Hematopoietic multipotent progenitor cell treated with erythropoietin and hydrocortisone succinate and interleukin-3 and kit ligand, for 6 days (in vitro differentiated cells): ENCODE results near the gene SLC13A4.
"Not testable (repeated sequence)": the region's sequence is repeated elsewhere in the genome, so short reads cannot be mapped to it uniquely, and the experiment has no call there.

Source experiments
- DNase-seq: peaks from one replicate; pipeline ENCODE4 v3.0.0-alpha.2; 2015

Gene SLC13A4

DNA sequence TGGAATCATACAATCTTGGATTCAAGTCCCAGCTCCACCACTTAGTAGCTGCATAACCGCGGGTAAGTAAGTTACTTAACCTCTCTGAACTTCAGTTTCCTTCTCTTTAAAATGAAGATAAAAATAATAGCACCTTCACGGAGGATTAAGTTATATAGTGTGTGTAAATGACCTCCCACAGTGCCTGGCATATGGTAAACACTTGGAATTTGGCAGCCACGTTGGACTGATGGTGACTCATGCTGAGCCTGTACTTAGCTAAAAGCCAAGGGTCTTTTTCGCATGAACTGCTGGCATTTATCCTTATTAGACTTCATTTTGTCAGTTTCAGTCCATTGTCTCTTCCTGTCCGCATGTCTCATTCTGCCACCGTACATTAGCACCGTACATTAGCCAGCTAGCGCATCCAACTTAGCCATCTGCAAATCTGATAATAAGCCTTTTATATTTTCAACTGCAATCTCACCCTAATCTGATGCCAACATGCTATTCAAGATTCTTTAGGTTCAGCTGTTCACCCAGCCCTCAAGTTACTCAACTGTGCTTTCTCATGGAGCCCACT lies 11.2 kb downstream of the SLC13A4 start:
- no peak for DNase-seq

DNA sequence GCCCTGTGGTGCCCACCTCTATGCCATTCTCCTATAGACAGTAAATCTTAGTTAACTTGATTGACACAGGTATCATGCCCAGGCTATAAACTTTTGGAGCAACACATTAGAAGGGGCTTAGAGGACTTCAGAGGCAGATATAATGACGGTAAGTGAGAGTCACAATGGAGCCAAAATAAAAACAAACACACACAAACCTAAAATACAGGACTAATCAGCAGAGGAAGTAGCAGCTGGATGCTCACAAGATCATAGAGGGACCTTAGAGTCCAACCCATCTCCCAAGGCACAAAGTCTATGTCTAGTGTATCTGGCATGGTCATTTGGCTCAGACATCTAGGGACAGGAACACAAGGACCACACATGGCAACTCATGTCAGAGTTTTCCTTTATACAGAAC lies 12.3 kb downstream of the SLC13A4 start:
- DNase-seq: no peak

DNA sequence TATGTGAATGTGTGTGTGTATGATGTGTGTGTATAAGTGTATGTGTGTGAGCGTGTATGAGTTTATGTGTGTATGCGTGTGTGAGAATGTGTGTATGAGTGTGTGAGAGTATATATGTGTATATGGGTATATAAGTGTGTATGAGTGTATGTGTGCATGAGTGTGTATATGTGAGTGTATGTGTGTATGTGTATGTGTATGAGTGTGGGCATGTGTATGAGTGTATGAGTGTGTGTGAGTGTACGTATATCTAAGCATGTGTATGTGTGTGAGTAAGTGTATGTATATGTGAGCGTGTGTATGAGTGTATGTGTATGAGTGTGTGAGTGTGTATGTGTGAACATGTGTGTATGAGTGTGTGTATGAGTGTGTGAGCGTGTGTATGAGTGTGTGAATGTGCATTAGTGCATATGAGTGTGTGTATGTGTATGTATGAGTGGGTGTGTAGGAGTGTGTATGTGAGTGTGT lies 12.9 kb downstream of the SLC13A4 start:
- DNase-seq: no peak

DNA sequence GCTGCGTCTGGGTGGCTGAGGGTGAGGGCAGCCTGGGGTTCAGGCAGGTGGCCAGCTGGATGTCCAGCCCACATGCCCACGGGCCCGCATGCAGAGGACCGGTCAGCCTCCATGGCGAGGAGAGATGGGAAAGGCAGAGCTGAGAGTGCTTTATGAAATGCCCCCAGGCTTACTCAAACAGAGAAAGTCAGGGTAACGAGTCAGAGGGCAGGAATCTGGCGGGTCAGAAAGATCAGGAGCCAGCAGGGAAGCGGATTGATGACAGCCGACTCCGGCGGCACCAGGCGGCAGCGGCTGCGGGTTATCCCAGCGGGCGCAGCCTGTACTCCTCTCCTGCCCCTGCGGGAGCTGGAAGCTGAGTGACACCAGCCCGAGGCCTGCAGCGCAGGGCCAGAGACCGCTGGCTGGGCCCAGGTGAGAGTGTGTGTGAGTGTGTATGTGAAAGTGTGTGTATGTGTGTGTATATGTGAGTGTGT lies 13.4 kb downstream of the SLC13A4 start:
- no peak for DNase-seq

DNA sequence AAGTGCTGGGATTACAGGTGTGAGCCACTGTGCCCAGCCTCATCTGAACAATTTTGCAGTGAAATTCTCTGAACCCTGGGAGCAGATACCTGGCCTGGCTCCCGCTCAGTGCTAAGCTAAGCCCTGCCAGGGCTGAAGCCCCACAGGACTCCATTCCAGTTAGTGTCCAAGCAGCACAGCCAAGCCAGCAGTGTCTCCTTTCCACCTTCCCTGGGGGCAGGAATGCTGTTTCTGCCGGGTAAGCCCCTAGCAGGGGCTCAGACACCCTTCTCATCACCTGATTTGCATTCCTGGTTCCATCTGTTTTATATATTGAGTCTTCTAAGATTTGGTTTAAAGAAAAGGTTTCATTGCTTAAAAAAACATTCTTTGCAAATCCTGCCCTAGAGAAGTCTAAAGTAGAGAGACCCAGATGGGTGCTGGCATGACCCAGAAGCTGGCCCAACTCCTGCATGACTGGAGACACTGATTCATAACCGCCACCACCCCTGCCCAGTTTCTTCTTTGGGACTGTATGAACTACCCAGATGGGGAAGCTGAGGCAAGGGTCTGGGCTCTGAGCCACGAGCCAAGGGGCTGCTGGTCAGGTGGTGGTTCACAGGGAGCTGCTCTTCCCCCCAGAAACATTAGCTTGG lies 14.0 kb downstream of the SLC13A4 start:
- DNase-seq: no peak

DNA sequence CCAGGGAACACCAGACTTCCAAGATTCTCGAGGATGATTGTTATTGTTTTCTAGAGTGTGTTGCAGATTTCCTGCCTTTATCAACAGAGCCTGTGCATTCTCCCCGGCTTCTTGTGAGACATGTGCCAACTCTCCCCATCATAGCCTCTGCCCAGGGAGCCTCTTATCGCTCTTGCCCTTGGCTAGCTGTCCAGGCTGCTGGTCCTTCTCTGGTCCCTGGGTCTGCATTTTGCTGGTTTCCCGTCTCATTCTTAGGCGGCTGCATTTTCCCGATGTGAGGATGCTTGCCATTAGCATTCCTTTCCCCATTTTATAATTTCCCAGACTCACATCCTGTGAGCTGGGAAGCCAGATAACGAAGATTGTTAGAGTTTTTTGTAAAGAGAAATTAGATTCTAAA lies 15.2 kb downstream of the SLC13A4 start:
- DNase-seq: no peak

DNA sequence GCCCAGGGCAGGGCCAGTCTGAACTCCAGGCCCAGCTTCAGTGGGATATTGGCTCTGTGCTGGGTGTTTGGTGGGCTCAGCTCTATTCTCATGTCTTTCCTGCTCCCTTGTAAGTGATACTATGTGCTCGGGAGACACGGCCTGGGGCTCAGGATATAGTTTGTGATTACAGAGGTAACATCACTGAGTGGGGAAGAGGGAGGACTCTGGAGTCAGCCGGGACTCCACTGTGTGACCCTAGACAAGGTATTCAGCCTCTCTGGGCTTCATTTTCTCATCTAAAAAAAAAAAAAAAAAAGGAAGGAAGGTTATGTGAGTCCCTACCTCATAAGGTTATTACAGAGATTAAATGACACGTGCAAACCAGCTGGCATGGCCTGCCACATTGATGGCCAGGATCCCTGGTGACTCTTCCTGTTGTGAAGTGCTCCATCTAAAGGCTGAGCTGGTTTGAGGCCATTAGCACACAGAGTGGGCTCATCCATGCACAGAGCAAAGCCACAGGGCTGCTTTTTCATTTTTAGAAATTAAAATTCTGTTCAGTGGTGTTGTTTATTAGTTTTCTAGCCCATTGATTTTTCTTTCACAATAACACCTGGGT lies 15.7 kb downstream of the SLC13A4 start:
- DNase-seq: no peak

DNA sequence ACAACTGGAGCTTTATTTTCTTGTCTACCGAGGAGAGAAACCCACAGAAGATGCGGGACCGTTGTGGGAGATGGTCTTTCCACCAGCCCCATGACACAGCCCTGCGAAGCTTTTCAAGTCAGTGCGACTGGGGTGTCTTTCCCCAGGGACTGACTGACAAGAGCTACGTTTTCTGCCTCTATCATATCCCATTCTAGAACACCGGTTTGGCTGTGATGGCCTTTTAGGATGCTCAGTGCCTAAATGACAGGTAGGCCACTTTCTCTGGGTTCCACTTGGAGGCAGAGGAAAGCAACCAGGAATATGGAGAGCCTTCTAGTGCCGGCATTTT lies 16.9 kb downstream of the SLC13A4 start:
- DNase-seq: no peak

DNA sequence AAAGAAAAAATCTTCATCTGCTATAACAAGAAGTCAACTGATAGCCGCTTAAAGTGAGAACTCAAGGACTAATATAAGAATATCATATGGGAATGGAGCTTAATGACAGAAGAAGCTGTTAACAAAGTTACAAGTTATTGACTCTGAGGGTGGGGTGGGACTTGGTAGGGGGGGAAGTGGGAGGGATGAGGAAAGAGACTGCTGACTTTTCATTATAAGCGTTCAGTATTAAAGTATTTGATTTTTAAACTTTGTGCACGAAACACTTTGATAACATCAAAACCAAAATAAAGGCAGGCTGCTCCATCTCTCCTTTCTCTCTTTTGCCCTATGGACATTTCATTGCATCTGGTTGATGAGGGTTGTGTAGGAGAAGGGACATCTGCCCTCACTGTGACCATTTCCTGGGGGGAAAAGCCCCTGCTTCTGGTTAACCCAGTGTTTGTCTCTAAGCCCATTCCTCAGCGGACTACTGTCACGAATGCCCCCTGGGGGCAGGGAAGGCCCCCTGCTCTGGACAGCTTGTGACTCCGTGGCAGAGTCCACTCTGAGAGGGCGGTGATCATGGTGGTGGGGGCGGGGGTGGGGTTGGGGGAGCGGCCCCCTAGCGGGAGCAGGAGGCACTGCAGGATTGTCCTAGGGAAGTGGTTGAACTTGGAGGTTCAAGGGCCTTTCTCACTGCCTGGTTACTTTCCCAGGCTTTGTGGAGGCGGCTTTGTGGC lies 17.4 kb downstream of the SLC13A4 start:
- DNase-seq: peak; percentile 55

DNA sequence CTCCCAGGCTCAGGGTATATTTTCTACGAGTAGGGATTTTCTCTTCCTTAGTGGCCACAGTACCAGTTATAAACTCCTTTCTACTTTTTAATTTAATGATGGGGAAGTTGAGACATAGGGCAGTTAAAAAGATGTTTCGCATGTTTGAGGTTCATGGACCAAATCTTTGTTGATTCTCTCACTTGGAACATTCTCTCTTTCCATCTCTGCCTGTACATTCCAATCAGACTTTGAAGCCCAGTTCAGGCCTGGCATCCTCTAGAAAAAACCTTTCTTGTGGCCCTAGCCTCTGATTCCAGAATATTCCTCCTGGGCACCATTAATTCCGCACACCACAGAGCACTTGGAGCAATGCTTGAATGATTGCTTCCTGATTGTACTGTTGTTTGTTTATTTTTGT lies 18.5 kb downstream of the SLC13A4 start:
- DNase-seq: no peak

DNA sequence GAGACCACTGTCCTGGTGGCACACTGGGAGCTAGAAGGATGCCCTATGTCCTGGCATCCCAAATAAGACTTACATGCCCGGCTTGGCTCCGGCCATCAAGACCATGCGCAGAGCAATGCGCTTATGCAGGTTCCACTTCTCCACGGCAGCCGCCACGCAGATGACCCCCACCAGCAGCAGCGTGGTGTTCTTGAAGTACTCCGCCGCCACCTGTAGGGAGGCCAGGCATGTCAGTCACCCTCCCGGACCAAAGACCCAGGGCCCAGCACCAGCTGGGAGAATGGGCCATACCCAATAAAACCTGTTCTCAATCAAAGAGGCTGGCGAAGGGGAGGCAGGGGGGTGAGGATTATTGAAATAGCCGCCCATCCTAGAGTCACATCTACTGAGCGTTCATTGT lies 19.9 kb downstream of the SLC13A4 start:
- no peak for DNase-seq

DNA sequence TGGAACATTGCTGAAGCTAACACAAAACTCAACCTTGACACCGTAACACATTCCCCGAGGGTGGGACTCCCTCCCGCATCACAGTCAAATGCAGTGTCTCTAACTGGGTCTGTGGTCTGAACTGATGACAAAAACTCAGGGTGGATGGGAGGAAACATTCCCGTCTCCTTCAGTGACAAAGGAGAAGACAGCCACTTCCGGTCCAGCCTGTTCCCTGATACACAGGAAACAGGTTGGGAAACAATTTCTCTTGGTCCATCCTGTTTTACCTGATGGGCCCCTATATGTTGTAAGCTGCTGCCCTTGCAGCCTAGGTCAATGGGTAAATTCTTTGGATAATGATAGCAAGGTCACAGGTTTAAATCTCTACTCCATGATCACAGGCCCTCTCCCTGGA lies 20.4 kb downstream of the SLC13A4 start:
- DNase-seq: no peak

DNA sequence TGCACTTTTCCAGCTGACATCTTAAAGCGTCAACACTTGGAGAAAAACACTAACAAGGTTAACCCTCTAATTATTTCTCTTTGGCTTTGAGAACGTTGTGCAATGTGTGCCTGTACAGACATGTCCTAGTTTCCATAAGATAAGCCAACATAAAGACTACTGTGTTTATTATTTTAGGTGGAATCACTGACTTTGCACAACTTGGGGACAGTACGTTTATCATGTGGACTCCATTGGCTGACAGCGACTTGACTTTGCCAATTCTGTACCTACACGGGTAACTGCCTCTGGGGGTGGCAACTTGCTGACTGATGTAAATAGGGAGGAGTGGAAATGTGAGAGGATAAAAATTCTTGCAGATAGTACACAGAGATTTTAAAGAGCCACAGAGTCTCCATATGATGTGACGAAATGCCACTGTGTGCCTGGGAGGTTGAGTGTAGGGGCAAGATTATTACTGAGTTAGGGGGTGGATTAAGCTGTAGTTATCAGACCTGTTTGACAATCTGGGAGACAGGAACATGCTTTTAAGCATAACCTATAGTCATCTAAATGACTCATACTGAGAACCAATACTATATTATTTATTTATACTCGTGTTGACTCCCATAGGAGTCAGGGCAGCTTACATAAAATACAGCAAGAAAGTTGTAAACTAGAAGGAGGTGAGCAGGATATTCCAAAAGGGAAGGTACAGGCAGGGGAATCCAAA lies 21.0 kb downstream of the SLC13A4 start:
- DNase-seq: no peak

DNA sequence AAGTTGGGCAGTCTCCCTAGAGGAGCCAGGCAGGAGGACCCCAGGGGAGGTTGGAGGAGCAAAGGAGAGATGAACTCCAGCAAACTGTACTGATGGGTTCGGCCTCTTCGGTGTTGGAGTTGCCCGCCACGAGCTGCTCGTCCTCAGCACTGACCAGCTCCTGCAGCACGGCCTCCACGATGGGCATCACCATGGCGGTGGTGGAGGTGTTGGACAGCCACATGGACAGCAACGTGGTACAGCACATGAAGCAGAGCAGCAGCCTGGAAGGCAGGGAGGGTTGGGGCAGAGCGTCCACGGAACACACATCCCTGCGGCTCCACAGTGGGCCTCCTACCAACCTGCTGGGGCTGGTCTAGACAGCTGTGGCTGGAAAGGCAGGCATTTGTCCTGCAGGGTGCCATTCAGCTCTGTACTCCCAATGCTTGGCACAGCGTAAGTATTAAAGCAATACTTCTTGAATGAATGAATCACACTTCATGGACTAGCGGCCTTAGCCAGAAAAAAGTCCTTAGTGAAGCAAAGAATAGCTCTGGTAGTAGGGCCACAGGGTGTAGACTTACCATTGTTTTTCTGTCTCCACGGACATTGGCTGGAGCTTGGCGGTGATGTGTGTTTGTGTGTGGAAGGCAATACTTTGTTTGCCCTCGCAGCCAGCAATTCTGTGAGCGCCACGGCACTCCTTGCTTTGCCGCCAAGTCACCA lies 21.8 kb downstream of the SLC13A4 start:
- DNase-seq: no peak

DNA sequence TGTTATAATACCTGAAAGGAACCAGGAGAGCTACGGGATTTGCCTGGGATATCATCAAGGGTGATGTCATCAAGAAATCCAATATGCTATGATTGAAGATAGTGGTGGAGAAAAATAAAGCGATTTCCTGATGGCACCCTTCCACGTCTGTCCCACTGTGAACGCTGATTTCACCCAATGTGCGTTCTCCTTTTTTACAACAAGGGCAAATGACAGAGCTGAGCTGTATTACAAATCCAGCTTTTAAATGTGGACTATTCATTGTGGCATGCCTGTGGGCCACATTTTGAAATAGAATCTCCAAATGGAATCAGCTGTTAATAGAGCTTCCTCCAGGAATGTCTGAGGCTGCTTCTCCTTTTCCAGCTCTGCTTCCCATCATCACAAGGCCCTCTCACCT lies 23.3 kb downstream of the SLC13A4 start:
- DNase-seq: no peak

DNA sequence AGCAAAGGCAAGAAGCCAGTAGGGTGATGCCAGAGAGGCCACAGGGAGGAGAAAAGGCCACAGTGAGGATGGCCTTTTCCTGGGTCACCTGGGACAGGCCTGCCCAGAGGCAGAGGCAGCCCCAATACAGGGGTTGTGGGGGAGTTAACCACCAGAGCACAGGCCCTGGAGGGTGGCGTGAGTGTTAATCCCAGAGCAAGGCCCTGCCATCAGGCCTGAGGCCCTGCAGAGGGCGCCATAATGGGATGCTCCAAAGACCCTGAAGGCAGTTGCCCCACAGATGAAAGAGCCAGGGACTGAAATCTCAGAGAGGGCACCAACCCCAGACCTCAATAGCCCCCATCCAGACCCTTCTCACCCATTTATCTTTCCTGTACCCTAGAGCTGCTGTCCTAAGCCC lies 23.9 kb downstream of the SLC13A4 start:
- DNase-seq: peak; percentile 47

DNA sequence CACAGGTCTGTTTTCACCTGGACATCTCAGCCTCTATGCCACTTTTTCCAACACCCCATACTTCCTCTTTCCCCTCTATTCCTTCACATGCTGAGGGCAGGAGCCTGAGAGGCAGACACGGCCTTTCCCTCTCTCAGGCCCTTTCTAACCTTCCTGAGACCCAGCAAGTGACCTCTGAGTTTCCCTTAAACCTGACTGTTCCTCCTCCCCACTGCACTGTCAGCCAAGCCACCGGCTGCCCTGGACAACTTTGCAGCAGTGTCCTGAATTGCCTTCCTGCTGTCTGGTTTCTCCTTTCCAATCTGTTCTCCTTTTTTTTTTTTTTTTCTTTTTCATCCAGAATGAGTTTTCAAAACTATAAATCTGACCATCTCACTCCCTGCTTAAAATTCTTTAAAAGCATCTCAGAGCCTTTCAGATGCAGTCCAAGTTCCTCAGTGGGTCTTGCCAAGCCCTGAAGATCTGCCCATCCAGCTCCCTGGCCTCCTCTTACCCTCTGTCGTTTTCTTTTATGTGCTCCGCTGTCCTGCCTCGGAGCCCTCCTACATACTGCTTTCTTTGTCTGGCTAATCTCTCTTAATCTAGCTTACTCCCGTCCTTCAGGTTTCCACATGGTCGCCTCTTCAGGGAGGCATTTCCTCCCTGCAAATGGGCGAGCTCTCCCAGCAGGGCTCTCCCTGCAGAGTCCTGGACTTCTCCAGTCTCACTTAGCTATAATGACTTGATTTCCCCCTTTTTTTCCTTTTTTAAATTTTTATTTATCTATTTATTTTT lies 30.5 kb downstream of the SLC13A4 start:
- no peak for DNase-seq

DNA sequence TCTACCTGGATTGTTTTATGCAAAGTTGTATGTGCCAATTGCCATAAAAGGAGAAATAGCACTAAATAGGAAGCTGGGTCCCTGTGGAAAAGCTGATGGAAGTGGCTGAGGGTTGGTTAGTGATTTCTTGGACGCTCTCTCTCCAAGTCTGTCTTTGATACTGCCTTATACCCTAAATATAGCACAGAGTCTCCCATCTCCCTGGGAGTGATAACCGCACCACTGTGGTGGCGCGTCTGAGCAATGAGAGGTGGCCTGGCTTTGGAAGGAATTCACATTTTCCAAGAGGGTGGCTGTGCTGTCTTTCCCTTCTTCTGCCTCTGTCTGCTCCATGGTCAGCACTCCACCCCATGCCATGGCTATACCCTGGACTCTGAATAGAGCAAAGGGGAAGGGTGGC lies 34.4 kb downstream of the SLC13A4 start:
- no peak for DNase-seq

DNA sequence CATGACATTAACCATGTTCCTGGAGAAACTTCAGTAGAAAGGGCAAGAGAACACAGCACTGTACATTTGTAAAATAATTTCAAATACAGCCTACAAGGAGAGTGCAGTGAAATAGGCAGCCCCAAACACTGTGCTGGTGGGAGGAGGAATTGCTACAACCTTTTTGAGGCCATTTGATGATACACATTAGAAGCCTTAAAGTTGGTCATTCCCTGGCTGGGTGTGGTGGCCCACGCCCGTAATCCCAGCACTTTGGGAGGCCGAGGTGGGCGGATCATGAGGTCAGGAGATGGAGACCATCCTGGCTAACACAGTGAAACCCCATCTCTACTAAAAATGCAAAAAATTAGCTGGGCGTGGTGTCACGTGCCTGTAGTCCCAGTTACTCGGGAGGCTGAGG lies 35.4 kb downstream of the SLC13A4 start:
- not testable (repeated sequence) for DNase-seq

DNA sequence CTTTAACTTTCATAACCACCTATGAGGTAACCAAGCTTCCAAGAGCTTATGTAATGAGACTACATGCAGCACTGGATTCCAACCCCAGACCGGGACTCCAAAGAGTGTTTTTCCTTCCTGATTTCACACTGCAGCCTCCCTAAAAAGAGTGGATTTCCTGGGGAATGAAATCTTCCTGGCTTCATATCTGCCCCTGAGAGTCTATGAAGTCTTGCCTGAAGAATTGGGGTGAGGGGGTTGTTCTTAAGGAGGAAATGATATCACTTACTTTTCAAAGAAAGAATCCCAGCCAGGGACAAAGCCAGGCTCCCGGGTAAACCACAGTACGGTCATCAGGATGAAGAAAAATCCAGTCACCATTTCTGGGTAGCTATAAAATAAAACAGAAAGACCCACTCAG lies 35.9 kb downstream of the SLC13A4 start:
- DNase-seq: no peak

DNA sequence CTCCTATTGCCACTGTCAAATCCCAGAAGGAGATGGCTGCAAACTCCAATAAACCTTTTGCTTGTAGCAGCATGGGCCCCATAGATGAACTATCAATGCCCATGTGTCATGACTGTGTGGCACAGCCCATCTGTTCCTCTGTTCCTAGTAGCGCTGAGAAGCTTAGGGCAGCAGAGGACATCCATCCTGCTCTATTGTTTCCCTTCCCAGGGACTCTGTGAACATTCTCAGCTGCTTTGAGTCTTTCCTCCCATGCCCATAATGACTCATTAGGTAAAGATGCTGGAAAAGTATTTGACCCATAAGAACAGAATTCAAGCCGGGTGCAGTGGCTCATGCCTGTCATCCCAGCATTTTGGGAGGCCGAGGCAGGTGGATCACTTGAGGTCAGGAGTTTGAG lies 37.4 kb downstream of the SLC13A4 start:
- no peak for DNase-seq

DNA sequence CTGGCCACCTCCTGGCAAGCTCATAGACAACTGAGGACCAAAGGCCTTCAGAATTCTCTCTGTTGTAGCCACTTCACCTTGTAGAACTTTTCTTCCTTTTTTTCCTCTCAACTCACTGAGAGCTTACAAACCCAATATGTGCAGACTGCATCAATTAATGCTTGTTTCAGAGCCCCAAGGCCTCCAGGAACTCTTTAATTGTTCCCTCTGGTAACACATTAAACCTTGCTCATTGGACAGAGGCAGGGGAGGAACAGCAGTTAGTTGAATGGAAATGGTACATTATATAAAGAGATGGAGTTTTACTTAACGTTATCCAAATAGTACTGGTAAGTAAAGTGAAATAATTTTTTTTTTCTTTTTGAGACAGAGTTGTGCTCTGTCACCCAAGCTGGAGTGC lies 40.5 kb downstream of the SLC13A4 start:
- DNase-seq: no peak
